Natural killer cell (primary cell): Measurements from ENCODE around the gene MCTP2. TPM values are rescaled to one million over a fixed set of nuclear protein-coding genes. Genes with fewer than 3 reads are reported as not detected.

Experiments
- ATAC-seq, 3 donors: fragments of 150-1000 bp in 2 of 3; fragments of 200-7000 bp in 1 of 3; cut with Tn5 transposase; 1 replicate in 1 of 3; 2 replicates in 2 of 3; pipeline ENCODE4 v1.10.0; 2021; ENCODE audit warnings: mild to moderate bottlenecking in 2 of 3, moderate library complexity in 2 of 3
- DNase-seq, 2 donors: peaks; one replicate each; pipeline versions ENCODE4 v3.0.0 to v3.0.0-alpha.2; 2013 to 2021; ENCODE audit warnings: mixed read lengths in 1 of 2
- H3K27ac ChIP-seq: one replicate; pipeline ENCODE4 v1.5.1; 2013; ENCODE audit warnings: mild to moderate bottlenecking, low read length
- H3K27me3 ChIP-seq: one replicate; pipeline ENCODE4 v1.6.1; 2013; ENCODE audit warnings: low read length; ENCODE audit not compliant: control insufficient read depth, insufficient read depth
- H3K36me3 ChIP-seq: one replicate; pipeline ENCODE4 v1.6.1; 2013; ENCODE audit warnings: low read length; ENCODE audit not compliant: control insufficient read depth, insufficient read depth
- H3K4me1 ChIP-seq: one replicate; pipeline ENCODE4 v1.6.1; 2013; ENCODE audit warnings: low read length; ENCODE audit not compliant: control insufficient read depth, insufficient read depth
- H3K4me3 ChIP-seq: one replicate; pipeline ENCODE4 v1.5.1; 2013; ENCODE audit warnings: low read length
- H3K9me3 ChIP-seq: one replicate; pipeline ENCODE4 v1.6.1; 2013; ENCODE audit warnings: low read length; ENCODE audit not compliant: control insufficient read depth, insufficient read depth
- H3K27ac Mint-ChIP-seq, 2 donors: one replicate each; pipeline ENCODE4 v1.8.0; 2022; ENCODE audit warnings: mild to moderate bottlenecking in 2 of 2, mixed read lengths in 2 of 2, moderate library complexity in 1 of 2
- H3K27me3 Mint-ChIP-seq, 2 donors: one replicate each; pipeline ENCODE4 v1.8.0; 2022; ENCODE audit warnings: low read depth in 2 of 2, mixed read lengths in 2 of 2
- H3K36me3 Mint-ChIP-seq: one replicate; pipeline ENCODE4 v1.8.0; 2022; ENCODE audit warnings: mixed read lengths
- H3K4me1 Mint-ChIP-seq, 2 donors: one replicate each; pipeline ENCODE4 v1.8.0; 2022; ENCODE audit warnings: mixed read lengths in 2 of 2
- H3K4me3 Mint-ChIP-seq: one replicate; pipeline ENCODE4 v1.8.0; 2022; ENCODE audit warnings: mild to moderate bottlenecking, moderate library complexity, mixed read lengths
- H3K9me3 Mint-ChIP-seq, 2 donors: one replicate each; pipeline ENCODE4 v1.8.0; 2022; ENCODE audit warnings: mixed read lengths in 2 of 2
- WGBS: methylation state at CpG from one replicate; pipeline ENCODE4 v1.1.7; 2013; ENCODE audit warnings: missing lambda C conversion rate; ENCODE audit not compliant: insufficient coverage; 5-methylcytosine and 5-hydroxymethylcytosine counted together
- intact Hi-C: fragments of 100-400 bp; cut with micrococcal nuclease; formaldehyde crosslinking; loops from one replicate; pipeline ENCODE4 v1.14.2; 2022
- total RNA-seq, 4 donors: library from RNA; stranded (reverse); fragments of 120-200 nt in 1 of 4; gene quantifications; one replicate each; pipeline versions ENCODE4 v1.2.3 to v1.2.4, GENCODE V29; 2013 to 2022
- TF ChIP-seq, protein P1 (sequence below): fragments of 200-600 bp; IDR thresholded peaks from one replicate; pipeline ENCODE4 v1.8.0; 2022; ENCODE audit warnings: antibody characterized with exemption

The MCTP2 gene
- total RNA-seq, 3 donors from 2014 or later (not counting 1 experiment from before 2014, with no cell fraction given): 235 to 312 (median 261) TPM

DNA sequence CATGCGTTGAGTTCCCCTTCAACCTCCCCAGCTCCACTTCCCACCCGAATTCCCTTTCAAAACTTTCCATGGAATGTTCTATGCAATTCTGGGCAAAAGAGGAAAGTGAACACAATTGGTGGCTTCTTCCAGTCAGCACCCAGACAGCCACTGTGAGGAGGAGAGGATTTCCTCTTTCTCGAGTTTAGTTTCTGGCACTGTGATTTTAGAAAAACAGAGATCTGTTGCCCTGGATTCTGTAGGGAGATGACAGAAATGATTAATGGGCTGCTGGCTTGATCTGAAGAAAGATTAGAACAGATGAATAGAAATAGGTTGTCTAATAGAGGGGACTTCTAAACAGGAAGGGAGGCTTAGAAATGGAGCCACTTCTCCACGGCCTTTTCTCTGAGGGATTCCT lies 172.0 kb downstream of the MCTP2 start:
- Mint-ChIP-seq H3K36me3 (peaks cover 30% of the 10 kb centered on the region), H3K27me3 (no peaks in the 10 kb centered on the region), H3K27ac (peak overlapping the region; percentile 31 to 45), H3K4me1 (peaks cover 12 to 37% of the 10 kb centered on the region in 2 donors), H3K9me3 (no peaks in the 10 kb centered on the region), H3K4me3 (no peak overlapping the region)
- DNase-seq (no peak), ATAC-seq (no peak)
- 71% methylated on average over 3 of the region's 4 CpGs for WGBS
- H3K4me1 ChIP-seq: no peaks in the 10 kb centered on the region
- TF ChIP-seq, protein P1, sequence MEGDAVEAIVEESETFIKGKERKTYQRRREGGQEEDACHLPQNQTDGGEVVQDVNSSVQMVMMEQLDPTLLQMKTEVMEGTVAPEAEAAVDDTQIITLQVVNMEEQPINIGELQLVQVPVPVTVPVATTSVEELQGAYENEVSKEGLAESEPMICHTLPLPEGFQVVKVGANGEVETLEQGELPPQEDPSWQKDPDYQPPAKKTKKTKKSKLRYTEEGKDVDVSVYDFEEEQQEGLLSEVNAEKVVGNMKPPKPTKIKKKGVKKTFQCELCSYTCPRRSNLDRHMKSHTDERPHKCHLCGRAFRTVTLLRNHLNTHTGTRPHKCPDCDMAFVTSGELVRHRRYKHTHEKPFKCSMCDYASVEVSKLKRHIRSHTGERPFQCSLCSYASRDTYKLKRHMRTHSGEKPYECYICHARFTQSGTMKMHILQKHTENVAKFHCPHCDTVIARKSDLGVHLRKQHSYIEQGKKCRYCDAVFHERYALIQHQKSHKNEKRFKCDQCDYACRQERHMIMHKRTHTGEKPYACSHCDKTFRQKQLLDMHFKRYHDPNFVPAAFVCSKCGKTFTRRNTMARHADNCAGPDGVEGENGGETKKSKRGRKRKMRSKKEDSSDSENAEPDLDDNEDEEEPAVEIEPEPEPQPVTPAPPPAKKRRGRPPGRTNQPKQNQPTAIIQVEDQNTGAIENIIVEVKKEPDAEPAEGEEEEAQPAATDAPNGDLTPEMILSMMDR: no peak
- H3K9me3 ChIP-seq: no peaks in the 10 kb centered on the region
- H3K27ac ChIP-seq: no peak overlapping the region
- intact Hi-C loops: no loop called here
- no peak overlapping the region for H3K4me3 ChIP-seq
- H3K27me3 ChIP-seq: no peaks in the 10 kb centered on the region
- peaks cover 80% of the 10 kb centered on the region for H3K36me3 ChIP-seq

DNA sequence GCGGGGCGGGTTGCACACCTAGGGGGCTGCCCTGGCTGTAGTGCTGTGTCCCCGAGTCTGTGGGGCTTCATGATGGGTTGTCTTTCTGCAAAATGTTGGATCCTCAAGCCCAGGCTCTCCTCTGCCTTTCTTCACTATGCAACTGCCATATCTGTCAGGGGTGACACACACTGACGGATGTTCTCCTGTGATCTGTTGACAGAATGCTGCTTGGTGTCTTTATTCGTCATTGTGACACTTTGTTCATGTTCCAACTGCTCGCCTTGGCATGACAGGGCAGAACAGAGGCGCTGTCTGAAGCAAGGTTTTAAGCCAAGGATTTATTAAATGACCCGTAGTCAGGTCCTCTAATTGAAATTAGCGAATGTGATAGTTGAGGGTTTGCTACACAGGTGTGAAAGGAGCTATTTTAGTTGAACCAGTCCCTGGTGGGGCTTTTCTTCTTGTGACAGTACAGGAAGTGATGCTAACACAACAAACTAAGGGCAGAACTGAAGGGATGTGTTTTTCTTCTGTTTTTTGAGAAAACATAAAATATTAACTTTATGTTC lies 173.4 kb downstream of the MCTP2 start:
- Histone ChIP-seq H3K27ac (no peak overlapping the region), H3K36me3 (peaks cover 77% of the 10 kb centered on the region), H3K4me1 (no peaks in the 10 kb centered on the region), H3K4me3 (no peak overlapping the region), H3K9me3 (no peaks in the 10 kb centered on the region), H3K27me3 (no peaks in the 10 kb centered on the region)
- Mint-ChIP-seq H3K27me3 (no peaks in the 10 kb centered on the region), H3K4me1 (peaks cover 20 to 38% of the 10 kb centered on the region in 2 donors), H3K9me3 (no peaks in the 10 kb centered on the region), H3K36me3 (peaks cover 22% of the 10 kb centered on the region), H3K27ac (peak overlapping the region; percentile 42 to 79), H3K4me3 (no peak overlapping the region)
- 93% methylated on average over 8 of the region's 9 CpGs for WGBS
- intact Hi-C loops: no loop called here
- TF ChIP-seq, protein P1: no peak
- DNase-seq: no peak
- ATAC-seq: peak in 1 of 3 donors; percentile 28

DNA sequence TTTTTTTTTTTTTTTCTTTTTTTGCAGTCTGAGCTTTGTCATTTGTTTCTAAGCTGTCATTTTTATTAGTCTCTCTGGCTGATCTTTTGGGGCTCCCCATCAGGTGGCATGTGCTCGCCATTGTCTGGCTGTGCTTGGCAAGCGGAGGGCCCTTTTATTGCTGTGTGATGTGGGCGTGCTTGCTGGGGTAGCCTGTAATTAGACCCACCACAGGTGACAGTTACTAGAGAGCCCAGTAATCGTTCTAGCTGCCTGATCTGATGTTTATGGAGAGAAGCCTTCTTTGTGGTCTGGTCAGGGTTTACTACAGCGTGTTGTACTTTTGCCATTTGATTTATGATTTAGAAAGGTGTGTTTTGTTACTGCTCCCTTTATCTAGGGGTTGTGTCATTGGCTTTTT lies 179.9 kb downstream of the MCTP2 start:
- TF ChIP-seq, protein P1: no peak
- Mint-ChIP-seq H3K4me3 (no peak overlapping the region), H3K27me3 (no peaks in the 10 kb centered on the region), H3K36me3 (no peaks in the 10 kb centered on the region), H3K4me1 (peaks cover 18 to 30% of the 10 kb centered on the region in 2 donors), H3K27ac (peak overlapping the region; percentile 5 to 47), H3K9me3 (no peaks in the 10 kb centered on the region)
- intact Hi-C loops: loop anchor here (10.0 kb wide), 1 partner anchor 164 kb away; no protein-coding TSS in a partner anchor
- DNase-seq (no peak), ATAC-seq (no peak)
- Histone ChIP-seq H3K9me3 (no peaks in the 10 kb centered on the region), H3K4me3 (no peak overlapping the region), H3K36me3 (peaks cover 44% of the 10 kb centered on the region), H3K27ac (no peak overlapping the region), H3K4me1 (no peaks in the 10 kb centered on the region), H3K27me3 (no peaks in the 10 kb centered on the region)
- 61% methylated on average over 5 of the region's 5 CpGs for WGBS

- DNase-seq (no peak), ATAC-seq (no peak)
- H3K27me3 Mint-ChIP-seq: no peaks in the 10 kb centered on the region
- no peak overlapping the region for H3K4me3 Mint-ChIP-seq
- Histone ChIP-seq H3K4me3 (no peak overlapping the region), H3K4me1 (no peaks in the 10 kb centered on the region), H3K27me3 (no peaks in the 10 kb centered on the region), H3K36me3 (peaks cover 45% of the 10 kb centered on the region), H3K9me3 (no peaks in the 10 kb centered on the region), H3K27ac (no peak overlapping the region)
- peak overlapping the region; percentile 5 to 47 for H3K27ac Mint-ChIP-seq
- H3K4me1 Mint-ChIP-seq: peaks cover 14 to 26% of the 10 kb centered on the region in 2 donors
- TF ChIP-seq, protein P1: no peak
- intact Hi-C loops: loop anchor here (10.0 kb wide), 1 partner anchor 163 kb away; no protein-coding TSS in a partner anchor
- 100% methylated on average over 2 of the region's 2 CpGs for WGBS
- no peaks in the 10 kb centered on the region for H3K9me3 Mint-ChIP-seq
- no peaks in the 10 kb centered on the region for H3K36me3 Mint-ChIP-seq
These were observed 180.5 kb downstream of the MCTP2 start for GRCh38 chr15:94411846-94412245.
